Neural cell (in vitro differentiated cells): Measurements from ENCODE around the gene THADA. TPM values are rescaled to one million over a fixed set of nuclear protein-coding genes. Genes with fewer than 3 reads are reported as not detected.

Source experiments
- H2AFZ ChIP-seq: fragments of 200-600, 300-800 bp; sonication (generic), shearing (Covaris generic); 2 replicates; pipeline ENCODE4 v1.6.0; 2014; ENCODE audit warnings: low read depth, mild to moderate bottlenecking, antibody characterized with exemption, low read length, moderate library complexity
- H3F3A ChIP-seq: fragments of 200-600 bp; shearing (Covaris generic); 2 replicates; pipeline ENCODE4 v1.6.1; 2016; ENCODE audit warnings: mild to moderate bottlenecking, moderate library complexity, mixed read lengths, antibody characterized with exemption, low read length; ENCODE audit not compliant: insufficient read depth, poor library complexity, severe bottlenecking
- H3K27ac ChIP-seq: fragments of 200-600, 300-800 bp; sonication (generic), shearing (Covaris generic); 2 replicates; pipeline ENCODE4 v1.5.1; 2014; ENCODE audit warnings: mild to moderate bottlenecking, low read length, moderate library complexity
- H3K27me3 ChIP-seq: fragments of 300-800, 200-600 bp; sonication (generic), shearing (Covaris generic); 2 replicates; pipeline ENCODE4 v1.6.0; 2014; ENCODE audit warnings: mild to moderate bottlenecking, low read depth, low read length, moderate library complexity; ENCODE audit not compliant: insufficient read depth
- H3K36me3 ChIP-seq: fragments of 300-800, 200-600 bp; sonication (generic), shearing (Covaris generic); 2 replicates; pipeline ENCODE4 v1.5.1; 2014; ENCODE audit warnings: mild to moderate bottlenecking, antibody characterized with exemption, low read length, moderate library complexity; ENCODE audit not compliant: insufficient read depth
- H3K4me2 ChIP-seq: fragments of 300-800, 200-600 bp; sonication (generic), shearing (Covaris generic); 2 replicates; pipeline ENCODE4 v1.6.0; 2014; ENCODE audit warnings: mild to moderate bottlenecking, low read length
- H3K4me3 ChIP-seq: fragments of 300-800, 200-600 bp; sonication (generic), shearing (Covaris generic); 2 replicates; pipeline ENCODE4 v1.5.1; 2014; ENCODE audit warnings: mild to moderate bottlenecking, low read length, moderate library complexity
- H3K79me2 ChIP-seq: fragments of 200-600 bp; shearing (Covaris generic); replicated peaks from 2 replicates; pipeline ENCODE4 v1.6.0; 2014; ENCODE audit warnings: mild to moderate bottlenecking, low read length, moderate library complexity; ENCODE audit not compliant: insufficient read depth
- H3K9ac ChIP-seq: fragments of 300-800, 200-600 bp; sonication (generic), shearing (Covaris generic); 2 replicates; pipeline ENCODE4 v1.6.1; 2016; ENCODE audit warnings: mild to moderate bottlenecking, low read length, mixed read lengths
- H3K9me2 ChIP-seq: fragments of 200-600 bp; shearing (Covaris generic); 2 replicates; pipeline ENCODE4 v1.6.1; 2016; ENCODE audit warnings: mild to moderate bottlenecking, low read length, mixed read lengths; ENCODE audit not compliant: insufficient read depth
- H3K9me3 ChIP-seq: fragments of 200-600, 300-800 bp; sonication (generic), shearing (Covaris generic); 2 replicates; pipeline ENCODE4 v1.6.1; 2016; ENCODE audit warnings: mild to moderate bottlenecking, mixed run types, low read length, moderate library complexity, mixed read lengths
- H4K20me1 ChIP-seq: fragments of 200-600 bp; shearing (Covaris generic); 2 replicates; pipeline ENCODE4 v1.6.1; 2016; ENCODE audit warnings: mild to moderate bottlenecking, mixed run types; ENCODE audit not compliant: insufficient read depth
- EP300 ChIP-seq: fragments of 450-650 bp; conservative IDR thresholded peaks from 2 replicates; pipeline ENCODE4 v1.6.1; 2014; ENCODE audit warnings: antibody characterized with exemption, mild to moderate bottlenecking, moderate library complexity; ENCODE audit not compliant: poor library complexity, severe bottlenecking
- RAD21 ChIP-seq: fragments of 450-650 bp; conservative IDR thresholded peaks from 2 replicates; pipeline ENCODE4 v1.6.1; 2014; ENCODE audit warnings: antibody characterized with exemption, mild to moderate bottlenecking, moderate library complexity
- polyA plus RNA-seq: library from polyadenylated mRNA; depleted of rRNA; stranded (reverse); fragments of >200 nt; gene quantifications from 2 replicates; pipeline ENCODE4 v1.2.3, GENCODE V29; 2014
- TF ChIP-seq, protein P1 (sequence below): IDR thresholded peaks from 2 replicates; pipeline ENCODE4 v1.6.1; 2012; ENCODE audit warnings: borderline replicate concordance
- TF ChIP-seq, protein P2 (sequence below): fragments of 450-650 bp; IDR thresholded peaks from 2 replicates; pipeline ENCODE4 v1.5.1; 2014; ENCODE audit warnings: antibody characterized with exemption, mild to moderate bottlenecking, moderate library complexity; ENCODE audit not compliant: poor library complexity, severe bottlenecking

Gene THADA
- polyA plus RNA-seq, 1 donor from 2014 or later = 8.5 TPM

DNA sequence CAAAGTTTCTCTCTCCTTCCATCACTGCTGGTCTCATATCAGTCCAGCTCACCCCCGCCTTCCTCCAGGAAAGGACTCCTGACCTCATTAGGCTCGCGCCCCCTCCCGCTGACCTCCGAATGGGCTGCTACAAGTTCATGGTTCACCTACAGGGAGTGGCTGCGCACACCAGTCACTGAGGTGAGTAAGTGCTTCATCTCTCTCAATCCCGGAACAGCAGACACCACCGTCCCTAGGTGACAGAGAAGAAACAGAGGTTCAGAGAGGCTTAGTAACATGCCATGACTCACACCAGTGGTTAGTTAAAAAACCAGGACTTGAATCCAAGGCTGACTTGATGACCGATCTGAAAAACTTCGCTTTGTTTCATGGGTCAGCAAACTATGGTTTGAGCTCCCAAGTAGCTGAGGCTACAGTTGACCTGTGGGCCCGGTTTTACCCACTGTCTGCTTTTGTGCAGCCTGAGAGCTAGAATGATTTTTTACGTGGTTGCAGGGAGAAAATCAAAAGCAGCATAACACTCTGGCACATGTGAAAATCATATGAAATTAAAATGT lies 411.4 kb downstream of the THADA start:
- Histone ChIP-seq H3K9me2 (no peaks in the 10 kb centered on the region), H3K27me3 (no peaks in the 10 kb centered on the region), H3K9ac (no peak overlapping the region), H3K4me2 (no peak overlapping the region), H3F3A (no peaks in the 10 kb centered on the region), H3K79me2 (no peaks in the 10 kb centered on the region), H3K27ac (no peak overlapping the region), H3K36me3 (no peaks in the 10 kb centered on the region), H4K20me1 (no peaks in the 10 kb centered on the region), H3K9me3 (no peaks in the 10 kb centered on the region), H3K4me3 (no peak overlapping the region), H2AFZ (no peak overlapping the region)
- TF ChIP-seq, protein P1, sequence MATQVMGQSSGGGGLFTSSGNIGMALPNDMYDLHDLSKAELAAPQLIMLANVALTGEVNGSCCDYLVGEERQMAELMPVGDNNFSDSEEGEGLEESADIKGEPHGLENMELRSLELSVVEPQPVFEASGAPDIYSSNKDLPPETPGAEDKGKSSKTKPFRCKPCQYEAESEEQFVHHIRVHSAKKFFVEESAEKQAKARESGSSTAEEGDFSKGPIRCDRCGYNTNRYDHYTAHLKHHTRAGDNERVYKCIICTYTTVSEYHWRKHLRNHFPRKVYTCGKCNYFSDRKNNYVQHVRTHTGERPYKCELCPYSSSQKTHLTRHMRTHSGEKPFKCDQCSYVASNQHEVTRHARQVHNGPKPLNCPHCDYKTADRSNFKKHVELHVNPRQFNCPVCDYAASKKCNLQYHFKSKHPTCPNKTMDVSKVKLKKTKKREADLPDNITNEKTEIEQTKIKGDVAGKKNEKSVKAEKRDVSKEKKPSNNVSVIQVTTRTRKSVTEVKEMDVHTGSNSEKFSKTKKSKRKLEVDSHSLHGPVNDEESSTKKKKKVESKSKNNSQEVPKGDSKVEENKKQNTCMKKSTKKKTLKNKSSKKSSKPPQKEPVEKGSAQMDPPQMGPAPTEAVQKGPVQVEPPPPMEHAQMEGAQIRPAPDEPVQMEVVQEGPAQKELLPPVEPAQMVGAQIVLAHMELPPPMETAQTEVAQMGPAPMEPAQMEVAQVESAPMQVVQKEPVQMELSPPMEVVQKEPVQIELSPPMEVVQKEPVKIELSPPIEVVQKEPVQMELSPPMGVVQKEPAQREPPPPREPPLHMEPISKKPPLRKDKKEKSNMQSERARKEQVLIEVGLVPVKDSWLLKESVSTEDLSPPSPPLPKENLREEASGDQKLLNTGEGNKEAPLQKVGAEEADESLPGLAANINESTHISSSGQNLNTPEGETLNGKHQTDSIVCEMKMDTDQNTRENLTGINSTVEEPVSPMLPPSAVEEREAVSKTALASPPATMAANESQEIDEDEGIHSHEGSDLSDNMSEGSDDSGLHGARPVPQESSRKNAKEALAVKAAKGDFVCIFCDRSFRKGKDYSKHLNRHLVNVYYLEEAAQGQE = no peak
- TF ChIP-seq, protein P2, sequence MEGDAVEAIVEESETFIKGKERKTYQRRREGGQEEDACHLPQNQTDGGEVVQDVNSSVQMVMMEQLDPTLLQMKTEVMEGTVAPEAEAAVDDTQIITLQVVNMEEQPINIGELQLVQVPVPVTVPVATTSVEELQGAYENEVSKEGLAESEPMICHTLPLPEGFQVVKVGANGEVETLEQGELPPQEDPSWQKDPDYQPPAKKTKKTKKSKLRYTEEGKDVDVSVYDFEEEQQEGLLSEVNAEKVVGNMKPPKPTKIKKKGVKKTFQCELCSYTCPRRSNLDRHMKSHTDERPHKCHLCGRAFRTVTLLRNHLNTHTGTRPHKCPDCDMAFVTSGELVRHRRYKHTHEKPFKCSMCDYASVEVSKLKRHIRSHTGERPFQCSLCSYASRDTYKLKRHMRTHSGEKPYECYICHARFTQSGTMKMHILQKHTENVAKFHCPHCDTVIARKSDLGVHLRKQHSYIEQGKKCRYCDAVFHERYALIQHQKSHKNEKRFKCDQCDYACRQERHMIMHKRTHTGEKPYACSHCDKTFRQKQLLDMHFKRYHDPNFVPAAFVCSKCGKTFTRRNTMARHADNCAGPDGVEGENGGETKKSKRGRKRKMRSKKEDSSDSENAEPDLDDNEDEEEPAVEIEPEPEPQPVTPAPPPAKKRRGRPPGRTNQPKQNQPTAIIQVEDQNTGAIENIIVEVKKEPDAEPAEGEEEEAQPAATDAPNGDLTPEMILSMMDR = no peak
- TF ChIP-seq RAD21 (no peak), EP300 (no peak)

DNA sequence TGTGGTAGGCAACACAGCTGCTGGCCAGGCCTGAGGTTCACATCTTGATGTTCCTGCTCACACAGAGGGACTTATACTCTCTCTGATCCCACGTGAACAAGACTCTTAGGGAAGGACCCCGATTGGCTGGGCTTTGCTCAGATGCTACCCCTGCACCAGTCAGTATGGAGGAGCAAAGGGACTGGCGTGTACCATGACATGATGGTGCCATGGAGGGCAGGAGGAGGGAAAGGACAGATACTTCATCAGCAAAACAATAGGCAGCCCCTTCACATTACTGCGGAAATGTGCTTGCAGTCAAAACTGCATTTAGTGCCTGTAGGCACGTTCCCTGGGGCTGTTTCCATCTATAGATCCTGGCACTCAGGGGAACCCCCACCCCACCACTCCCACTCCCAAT lies 412.1 kb downstream of the THADA start:
- H4K20me1 ChIP-seq = no peaks in the 10 kb centered on the region
- no peak overlapping the region for H2AFZ ChIP-seq
- TF ChIP-seq, protein P1 = no peak
- H3K9me3 ChIP-seq = no peaks in the 10 kb centered on the region
- no peak overlapping the region for H3K4me3 ChIP-seq
- no peaks in the 10 kb centered on the region for H3K9me2 ChIP-seq
- H3K79me2 ChIP-seq = no peaks in the 10 kb centered on the region
- no peaks in the 10 kb centered on the region for H3K36me3 ChIP-seq
- H3F3A ChIP-seq = no peaks in the 10 kb centered on the region
- H3K9ac ChIP-seq = no peak overlapping the region
- no peak overlapping the region for H3K27ac ChIP-seq
- no peak overlapping the region for H3K4me2 ChIP-seq
- H3K27me3 ChIP-seq = no peaks in the 10 kb centered on the region
